Astrocyte of the cerebellum (primary cell): ENCODE results near the gene BCAN.
A peak's percentile ranks its signal among the peaks of the same experiment; 100 is the strongest.
"Not testable (repeated sequence)": the region's sequence is repeated elsewhere in the genome, so short reads cannot be mapped to it uniquely, and the experiment has no call there.

Experiments used
- DNase-seq: peaks from one replicate; pipeline ENCODE4 v3.0.0-alpha.2; 2011; ENCODE audit warnings: low read depth
- H3K4me3 ChIP-seq: 2 replicates; pipeline ENCODE4 v1.5.1; 2011; ENCODE audit warnings: mild to moderate bottlenecking, low read depth, low read length, moderate library complexity
- CTCF ChIP-seq: IDR thresholded peaks from 2 replicates; pipeline ENCODE4 v1.5.1; 2012; ENCODE audit warnings: low read length, low read depth, moderate library complexity, mild to moderate bottlenecking; ENCODE audit errors: missing control alignments
- in situ Hi-C: cut with HindIII; loops from 2 replicates; pipeline ENCODE4 v1.10.0; 2017; ENCODE audit warnings: low sequenced_read_pairs

BCAN gene

DNA sequence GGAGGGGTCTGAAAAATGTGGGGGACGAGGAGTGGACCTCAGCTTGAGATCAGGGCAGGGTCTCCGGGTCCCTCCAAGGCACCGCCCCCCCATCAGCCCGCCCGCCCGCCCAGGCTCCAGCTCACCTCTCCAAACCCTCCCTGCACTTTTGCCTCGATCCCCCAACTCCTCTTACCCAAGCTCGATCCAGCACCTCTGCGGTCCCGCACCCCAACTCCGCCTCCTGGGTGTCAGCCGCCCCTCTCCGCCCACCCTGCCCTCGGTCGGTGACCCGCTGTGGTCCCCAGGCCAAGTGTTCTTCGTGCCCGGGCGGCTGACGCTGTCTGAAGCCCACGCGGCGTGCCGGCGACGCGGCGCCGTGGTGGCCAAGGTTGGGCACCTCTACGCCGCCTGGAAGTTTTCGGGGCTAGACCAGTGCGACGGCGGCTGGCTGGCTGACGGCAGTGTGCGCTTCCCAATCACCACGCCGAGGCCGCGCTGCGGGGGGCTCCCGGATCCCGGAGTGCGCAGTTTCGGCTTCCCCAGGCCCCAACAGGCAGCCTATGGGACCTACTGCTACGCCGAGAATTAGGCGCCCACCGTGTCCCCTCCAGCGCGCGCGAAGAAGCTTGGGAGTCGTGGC is 17.0 kb upstream of the BCAN start:
- no peak for TF ChIP-seq CTCF
- peak overlapping the region; percentile 24 for H3K4me3 ChIP-seq
- in situ Hi-C loops = no loop called here
- no peak for DNase-seq

DNA sequence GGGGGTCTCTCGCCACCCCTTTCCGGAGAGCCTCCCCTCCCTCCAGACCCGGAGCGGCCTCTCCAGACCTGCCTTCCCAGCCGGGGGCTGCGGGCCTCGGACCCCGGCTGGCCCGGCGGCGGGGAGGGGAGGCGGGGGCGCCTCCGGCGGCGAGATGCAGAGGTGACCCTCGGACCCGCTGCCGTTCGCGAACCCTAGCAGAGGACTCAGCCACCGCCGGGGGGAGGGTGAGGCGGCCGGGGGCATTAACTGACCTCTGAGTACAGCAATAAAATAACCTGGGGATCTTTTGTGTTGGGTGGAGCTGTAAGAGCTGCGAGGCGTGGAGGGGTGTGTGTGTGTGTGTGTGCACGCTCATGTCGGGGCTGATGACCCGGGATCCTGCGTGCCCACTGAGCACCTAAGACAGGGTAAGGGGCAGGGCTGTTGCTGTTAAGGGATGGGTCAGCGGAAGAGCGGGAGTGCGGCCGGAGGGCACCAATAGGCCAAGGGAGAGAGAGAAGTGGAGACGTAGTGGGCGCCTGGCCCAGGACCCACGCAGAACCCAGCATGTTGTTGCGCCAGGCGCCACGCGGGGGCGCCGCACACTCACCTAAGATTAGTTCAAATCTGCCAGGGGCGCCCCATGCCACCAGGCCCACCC is 16.4 kb upstream of the BCAN start:
- no peak overlapping the region for H3K4me3 ChIP-seq
- in situ Hi-C loops = no loop called here
- TF ChIP-seq CTCF = peak; percentile 87
- no peak for DNase-seq

GRCh38 chr1:156626079-156626438 is 15.9 kb upstream of the BCAN start:
- no peak for TF ChIP-seq CTCF
- no peak for DNase-seq
- no peak overlapping the region for H3K4me3 ChIP-seq
- in situ Hi-C loops = no loop called here

DNA sequence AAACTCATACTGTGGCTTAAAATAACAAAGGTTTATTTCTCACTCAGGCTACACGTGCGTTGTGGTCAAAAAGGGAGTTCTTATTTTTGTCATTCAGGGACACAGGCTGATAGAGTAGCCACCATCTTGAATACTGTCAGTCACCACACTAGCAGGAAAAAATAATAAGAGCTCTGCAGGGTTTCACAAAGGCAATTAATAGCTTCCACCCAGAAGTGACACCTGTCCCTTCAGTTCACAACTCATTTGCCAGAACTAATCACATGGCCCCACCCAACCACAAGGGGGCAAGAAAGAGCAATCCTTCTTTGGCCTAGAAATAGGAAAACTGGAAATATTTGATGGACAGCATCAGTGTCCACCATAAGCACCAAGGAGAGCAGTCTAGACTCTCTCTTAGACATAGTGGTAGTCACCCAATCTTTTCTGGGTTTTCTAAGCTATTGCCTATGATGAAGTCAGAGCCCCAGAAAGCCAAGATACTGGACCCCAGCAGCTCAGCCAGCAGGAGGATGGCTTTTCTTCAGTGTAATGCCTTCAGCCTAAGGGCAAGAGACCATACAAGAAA is 14.5 kb upstream of the BCAN start:
- DNase-seq = no peak
- in situ Hi-C loops = no loop called here
- H3K4me3 ChIP-seq = no peak overlapping the region
- TF ChIP-seq CTCF = peak; percentile 75

DNA sequence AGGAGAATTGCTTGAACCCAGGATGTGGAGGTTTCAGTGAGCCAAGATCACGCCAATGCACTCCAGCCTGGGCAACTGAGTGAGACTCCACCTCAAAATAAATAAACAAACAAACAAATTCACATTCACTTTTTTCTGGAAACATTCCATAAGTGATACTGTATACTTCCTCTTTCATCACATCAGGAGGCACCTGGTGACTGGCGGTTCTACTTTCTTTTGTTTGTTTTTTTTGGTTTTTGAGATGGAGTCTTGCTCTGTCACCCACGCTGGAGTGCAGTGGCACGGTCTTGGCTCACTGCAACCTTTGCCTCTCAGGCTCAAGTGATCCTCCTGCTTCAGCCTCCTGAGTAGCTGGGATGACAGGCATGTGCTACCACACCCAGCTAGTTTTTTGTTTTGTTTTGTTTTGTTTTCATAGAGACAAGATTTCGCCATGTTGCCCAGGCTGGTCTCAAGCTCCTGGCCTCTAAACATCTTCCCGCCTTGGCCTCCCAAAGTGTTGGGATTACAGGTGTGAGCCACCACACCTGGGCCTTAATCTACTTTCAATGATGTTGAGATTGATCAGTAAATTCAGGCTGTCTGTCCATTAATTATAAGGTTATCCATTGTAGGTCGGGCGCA is 12.0 kb upstream of the BCAN start:
- in situ Hi-C loops = no loop called here
- H3K4me3 ChIP-seq = no peak overlapping the region

GRCh38 chr1:156631152-156631551 is 10.8 kb upstream of the BCAN start:
- in situ Hi-C loops = not testable (repeated sequence)

More for the DNA sequence above, 12.0 kb upstream of the BCAN start:
- no peak for DNase-seq
- no peak for TF ChIP-seq CTCF

GRCh38 chr1:156632355-156632754 is 9.6 kb upstream of the BCAN start:
- no peak overlapping the region for H3K4me3 ChIP-seq
- in situ Hi-C loops = no loop called here
- DNase-seq = no peak
- no peak for TF ChIP-seq CTCF

More at GRCh38 chr1:156631152-156631551, 10.8 kb upstream of the BCAN start:
- H3K4me3 ChIP-seq, DNase-seq: not testable (repeated sequence)
